IMR-90 (cell line): Measurements from ENCODE around the gene RAPGEF5. TPM values are rescaled to one million over a fixed set of nuclear protein-coding genes. Genes with fewer than 3 reads are reported as not detected.

Experiments
- ATAC-seq: fragments of 200-7000 bp; cut with Tn5 transposase; 2 replicates; pipeline ENCODE4 v1.9.1; 2020; ENCODE audit warnings: low read depth, mild to moderate bottlenecking, moderate library complexity
- BruUV-seq: library from RNA; stranded (reverse); fragments of 400-500 nt; replicated peaks from 2 replicates; lab custom pipeline; 2021; lab: Mats Ljungman, UMichigan
- CTCF ChIA-PET: fragments of 300-600 bp; formaldehyde crosslinking; extraction: SDS; loops from one replicate; lab custom pipeline; 2021; ENCODE audit warnings: antibody characterized with exemption; lab: Yijun Ruan, JAX
- POLR2A ChIA-PET: fragments of 300-600 bp; sonication (Branson Sonifier 250); formaldehyde crosslinking; loops from one replicate; lab custom pipeline; 2022; ENCODE audit warnings: antibody characterized with exemption; ENCODE audit not compliant: unreplicated experiment; lab: Charles Lee
- DNase-seq: peaks from one replicate; pipeline ENCODE4 v3.0.0; 2013
- H2AFZ ChIP-seq: replicated peaks from 2 replicates; pipeline ENCODE3; 2013; ENCODE audit warnings: low read length, mild to moderate bottlenecking; ENCODE audit not compliant: poor library complexity
- H2AK5ac ChIP-seq: 2 replicates; pipeline ENCODE4 v1.6.1; 2013; ENCODE audit warnings: low read depth, low read length, inconsistent platforms
- H2AK9ac ChIP-seq: replicated peaks from 2 replicates; pipeline ENCODE3; 2013; ENCODE audit warnings: mild to moderate bottlenecking, low read depth, low read length, moderate library complexity; ENCODE audit not compliant: poor library complexity
- H2BK120ac ChIP-seq: 2 replicates; pipeline ENCODE4 v1.6.1; 2013; ENCODE audit warnings: low read depth, low read length, inconsistent platforms
- H2BK15ac ChIP-seq: 3 replicates; pipeline ENCODE4 v1.6.1; 2013; ENCODE audit warnings: low read depth, low read length, inconsistent platforms
- H2BK20ac ChIP-seq: 2 replicates; pipeline ENCODE4 v1.6.1; 2013; ENCODE audit warnings: low read depth, mild to moderate bottlenecking, inconsistent platforms, low read length, moderate library complexity
- H2BK5ac ChIP-seq: 2 replicates; pipeline ENCODE4 v1.6.1; 2013; ENCODE audit warnings: mild to moderate bottlenecking, low read depth, low read length, inconsistent platforms; ENCODE audit not compliant: poor library complexity, severe bottlenecking
- H3K14ac ChIP-seq: replicated peaks from 2 replicates; pipeline ENCODE4 v1.6.1; 2013; ENCODE audit warnings: low read depth, low read length, inconsistent platforms
- H3K18ac ChIP-seq: 2 replicates; pipeline ENCODE4 v1.6.1; 2013; ENCODE audit warnings: low read depth, low read length, control low read depth
- H3K23ac ChIP-seq: 2 replicates; pipeline ENCODE4 v1.6.1; 2013; ENCODE audit warnings: low read depth, low read length, inconsistent platforms
- H3K27ac ChIP-seq: 2 replicates; pipeline ENCODE4 v1.5.1; 2013; ENCODE audit warnings: mild to moderate bottlenecking, control low read depth, low read length; ENCODE audit not compliant: insufficient read depth
- H3K27me3 ChIP-seq: 2 replicates; pipeline ENCODE4 v1.6.1; 2013; ENCODE audit warnings: low read length; ENCODE audit not compliant: control insufficient read depth, insufficient read depth
- H3K36me3 ChIP-seq: 2 replicates; pipeline ENCODE4 v1.6.1; 2013; ENCODE audit warnings: low read length, mixed read lengths; ENCODE audit not compliant: control insufficient read depth, insufficient read depth
- H3K4ac ChIP-seq: 2 replicates; pipeline ENCODE4 v1.6.1; 2013; ENCODE audit warnings: low read depth, low read length, inconsistent platforms
- H3K4me1 ChIP-seq: 2 replicates; pipeline ENCODE4 v1.6.1; 2013; ENCODE audit warnings: low read length, mixed read lengths; ENCODE audit not compliant: control insufficient read depth, insufficient read depth
- H3K4me2 ChIP-seq: 2 replicates; pipeline ENCODE4 v1.6.1; 2013; ENCODE audit warnings: low read depth, mild to moderate bottlenecking, control low read depth, low read length, moderate library complexity
- H3K4me3 ChIP-seq: 2 replicates; pipeline ENCODE4 v1.5.1; 2013; ENCODE audit warnings: low read depth, mild to moderate bottlenecking, control low read depth, low read length, moderate library complexity; ENCODE audit not compliant: insufficient read depth
- H3K56ac ChIP-seq: 2 replicates; pipeline ENCODE4 v1.6.1; 2013; ENCODE audit warnings: low read length, inconsistent platforms; ENCODE audit not compliant: insufficient read depth; ENCODE audit errors: extremely low read depth
- H3K79me1 ChIP-seq, 2 experiments: 2 replicates each; pipeline ENCODE4 v1.6.1; 2013; ENCODE audit warnings: low read length in 2 of 2, inconsistent platforms in 1 of 2, low read depth in 1 of 2
- H3K9ac ChIP-seq: 2 replicates; pipeline ENCODE4 v1.6.1; 2013; ENCODE audit warnings: low read depth, low read length, control low read depth
- H3K9me1 ChIP-seq: 2 replicates; pipeline ENCODE4 v1.6.1; 2013; ENCODE audit warnings: low read length, inconsistent platforms; ENCODE audit not compliant: insufficient read depth
- H3K9me3 ChIP-seq: 2 replicates; pipeline ENCODE4 v1.6.1; 2013; ENCODE audit warnings: low read length; ENCODE audit not compliant: control insufficient read depth, insufficient read depth
- H4K20me1 ChIP-seq: 2 replicates; pipeline ENCODE4 v1.6.1; 2013; ENCODE audit warnings: low read length, inconsistent platforms; ENCODE audit not compliant: insufficient read depth
- H4K5ac ChIP-seq: 2 replicates; pipeline ENCODE4 v1.6.1; 2013; ENCODE audit warnings: mild to moderate bottlenecking, low read depth, low read length, control low read depth
- H4K8ac ChIP-seq, 2 experiments: 2 replicates each; pipeline ENCODE4 v1.6.1; 2013; ENCODE audit warnings: low read depth in 2 of 2, low read length in 2 of 2, control low read depth in 1 of 2, inconsistent platforms in 1 of 2
- H4K91ac ChIP-seq: 2 replicates; pipeline ENCODE4 v1.6.1; 2013; ENCODE audit warnings: low read depth, low read length, inconsistent platforms; ENCODE audit not compliant: insufficient read depth
- BHLHE40 ChIP-seq: fragments of 150-350 bp; IDR thresholded peaks from 2 replicates; pipeline ENCODE4 v1.6.1; 2016; ENCODE audit warnings: mild to moderate bottlenecking, low read depth, low read length
- CHD1 ChIP-seq: IDR thresholded peaks from 2 replicates; pipeline ENCODE4 v1.6.1; 2012; ENCODE audit warnings: low read depth, low read length, improper control_type of control experiment
- MAFK ChIP-seq: IDR thresholded peaks from 2 replicates; pipeline ENCODE4 v1.6.1; 2012; ENCODE audit warnings: low read depth, low read length, improper control_type of control experiment
- MAZ ChIP-seq: IDR thresholded peaks from 2 replicates; pipeline ENCODE4 v1.6.1; 2012; ENCODE audit warnings: low read depth, mild to moderate bottlenecking, low read length, improper control_type of control experiment, moderate library complexity, borderline replicate concordance
- MXI1 ChIP-seq: IDR thresholded peaks from 2 replicates; pipeline ENCODE4 v1.6.1; 2012; ENCODE audit warnings: low read depth, mild to moderate bottlenecking, low read length, moderate library complexity, borderline replicate concordance
- NFE2L2 ChIP-seq: fragments of 150-350 bp; IDR thresholded peaks from 2 replicates; pipeline ENCODE4 v1.6.1; 2016; ENCODE audit warnings: low read depth, mild to moderate bottlenecking, low read length
- POLR2A ChIP-seq: IDR thresholded peaks from 2 replicates; pipeline ENCODE4 v1.6.1; 2012; ENCODE audit warnings: mild to moderate bottlenecking, low read depth, low read length
- RCOR1 ChIP-seq: IDR thresholded peaks from 2 replicates; pipeline ENCODE4 v1.6.1; 2012; ENCODE audit warnings: mild to moderate bottlenecking, low read length, improper control_type of control experiment; ENCODE audit not compliant: insufficient replicate concordance
- SMC3 ChIP-seq: fragments of 150-350 bp; IDR thresholded peaks from 2 replicates; pipeline ENCODE4 v1.6.1; 2016; ENCODE audit warnings: low read depth, mild to moderate bottlenecking, antibody characterized with exemption, low read length, moderate library complexity
- WGBS, 2 experiments: methylation state at CpG; one replicate each; pipeline versions ENCODE4 v1.1.5 to v1.1.7; 2013; ENCODE audit warnings: missing lambda C conversion rate in 2 of 2; ENCODE audit not compliant: insufficient read length in 1 of 2; ENCODE audit errors: extremely low coverage in 2 of 2; 5-methylcytosine and 5-hydroxymethylcytosine counted together
- dilution Hi-C: fragments of 300-500 bp; cut with HindIII; formaldehyde crosslinking; loops from one replicate; pipeline ENCODE4 v1.14.3; 2018; ENCODE audit warnings: low sequenced_read_pairs; ENCODE audit not compliant: unreplicated experiment
- in situ Hi-C: fragments of 300-500 bp; cut with MboI; formaldehyde crosslinking; loops from 3 replicates; pipeline ENCODE4 v1.14.3; 2019; ENCODE audit warnings: low sequenced_read_pairs, inconsistent platforms, mixed read lengths
- intact Hi-C: fragments of 100-400 bp; cut with micrococcal nuclease; formaldehyde crosslinking; loops from 2 replicates; pipeline ENCODE4 v1.10.0; 2022
- polyA plus RNA-seq, 3 experiments: library from polyadenylated mRNA; depleted of rRNA; stranded (reverse); fragments of >200 nt; gene quantifications; 2 replicates each; pipeline ENCODE4 v1.2.3, GENCODE V29; 2012; ENCODE audit warnings: low replicate concordance in 1 of 3
- total RNA-seq: library from RNA; depleted of rRNA; stranded (reverse); fragments of >200 nt; gene quantifications from 2 replicates; pipeline ENCODE4 v1.2.3, GENCODE V29; 2012
- TF ChIP-seq, protein P1 (sequence below): fragments of 150-350 bp; IDR thresholded peaks from 2 replicates; pipeline ENCODE4 v1.6.1; 2017; ENCODE audit warnings: mild to moderate bottlenecking, antibody characterized with exemption, low read length, low read depth

RAPGEF5 gene
- total and polyA plus RNA-seq, 2 of the 4 experiments (the other 2 are of a cell fraction): 0.05 to 0.18 TPM

DNA sequence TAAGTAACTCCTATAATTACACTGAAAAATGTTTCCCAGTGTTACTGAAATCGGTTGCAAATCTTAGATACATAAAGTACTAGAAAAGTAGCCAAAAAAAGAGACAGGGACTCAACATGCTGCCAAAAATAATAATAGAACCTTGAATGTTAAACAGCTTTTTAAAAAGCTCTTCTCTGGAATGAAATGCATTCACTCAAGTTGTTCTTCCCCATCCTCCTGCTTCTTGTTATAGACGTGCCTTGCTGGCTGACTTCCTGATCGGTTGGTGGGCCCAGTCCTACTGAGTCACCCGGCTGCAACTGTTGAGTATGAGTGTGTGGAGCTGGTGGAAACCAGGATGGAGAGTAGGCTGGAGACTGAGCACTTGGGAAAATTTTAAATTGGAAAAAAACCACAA, 30.6 kb upstream of the RAPGEF5 start:
- Histone ChIP-seq H4K5ac (no peak overlapping the region), H2BK120ac (no peak overlapping the region), H2BK15ac (no peak overlapping the region), H2AK5ac (no peak overlapping the region), H3K14ac (no peak overlapping the region), H3K27ac (no peak overlapping the region), H3K4me2 (no peak overlapping the region), H4K91ac (no peak overlapping the region), H2BK5ac (no peak overlapping the region), H3K4me1 (no peaks in the 10 kb centered on the region), H4K20me1 (no peaks in the 10 kb centered on the region), H3K9me1 (no peaks in the 10 kb centered on the region), H3K4ac (no peak overlapping the region), H3K36me3 (no peaks in the 10 kb centered on the region), H4K8ac (no peak overlapping the region), H3K9me3 (no peaks in the 10 kb centered on the region), H3K27me3 (no peaks in the 10 kb centered on the region), H3K56ac (no peak overlapping the region), H3K9ac (no peak overlapping the region), H3K18ac (no peak overlapping the region), H2AK9ac (no peak overlapping the region), H2AFZ (no peak overlapping the region), H2BK20ac (no peak overlapping the region), H3K79me1 (no peaks in the 10 kb centered on the region), H3K23ac (no peak overlapping the region), H3K4me3 (no peak overlapping the region)
- ChIA-PET POLR2A (no interaction called here), CTCF (interaction anchor here (1.1 kb wide), 1 partner anchor 278 kb away, joined by 3 read pairs; no protein-coding TSS in a partner anchor)
- DNase-seq (peak; percentile 18), ATAC-seq (no peak)
- no peak for TF ChIP-seq MXI1
- TF ChIP-seq BHLHE40: no peak
- TF ChIP-seq, protein P1, sequence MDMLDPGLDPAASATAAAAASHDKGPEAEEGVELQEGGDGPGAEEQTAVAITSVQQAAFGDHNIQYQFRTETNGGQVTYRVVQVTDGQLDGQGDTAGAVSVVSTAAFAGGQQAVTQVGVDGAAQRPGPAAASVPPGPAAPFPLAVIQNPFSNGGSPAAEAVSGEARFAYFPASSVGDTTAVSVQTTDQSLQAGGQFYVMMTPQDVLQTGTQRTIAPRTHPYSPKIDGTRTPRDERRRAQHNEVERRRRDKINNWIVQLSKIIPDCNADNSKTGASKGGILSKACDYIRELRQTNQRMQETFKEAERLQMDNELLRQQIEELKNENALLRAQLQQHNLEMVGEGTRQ: no peak
- no peak for TF ChIP-seq SMC3
- TF ChIP-seq CHD1: no peak
- no peak for TF ChIP-seq RCOR1
- no peak for TF ChIP-seq NFE2L2
- no peak for TF ChIP-seq MAZ
- no peak for TF ChIP-seq POLR2A
- TF ChIP-seq MAFK: no peak
- WGBS, 2 experiments: 72% methylated on average over 2 of the region's 4 CpGs; no CpG with 5 or more reads in 1 of the 2 experiments
- no TSS peak for BruUV-seq
- dilution Hi-C loops (no loop called here), in situ Hi-C loops (no loop called here), intact Hi-C loops (no loop called here)
